HepG2 (cell line): ENCODE measurements around the gene DHTKD1. TPM values are rescaled to one million over a fixed set of nuclear protein-coding genes. Genes with fewer than 3 reads are reported as not detected.
A peak's percentile ranks its signal among the peaks of the same experiment; 100 is the strongest.

ENCODE experiments used
- ARID4A ChIP-seq: sonication (generic); formaldehyde crosslinking; IDR thresholded peaks from 2 replicates; pipeline ENCODE4 v1.5.0; 2020; ENCODE audit warnings: mild to moderate bottlenecking, missing genetic modification reagents, borderline replicate concordance
- ATF6 ChIP-seq: sonication (generic); formaldehyde crosslinking; conservative IDR thresholded peaks from 2 replicates; pipeline ENCODE4 v1.4.0; 2020; ENCODE audit warnings: missing genetic modification reagents
- CEBPG ChIP-seq: IDR thresholded peaks from 2 replicates; pipeline ENCODE4 v1.6.1; 2016
- CENPBD1 ChIP-seq: sonication (generic); formaldehyde crosslinking; IDR thresholded peaks from 2 replicates; pipeline ENCODE4 v1.8.0; 2022; ENCODE audit warnings: missing genetic modification reagents, low read depth, mild to moderate bottlenecking, borderline replicate concordance
- HBP1 ChIP-seq: IDR thresholded peaks from 2 replicates; pipeline ENCODE4 v1.6.1; 2016; ENCODE audit warnings: low read depth, control low read depth
- HMGXB3 ChIP-seq: sonication (generic); formaldehyde crosslinking; IDR thresholded peaks from 2 replicates; pipeline ENCODE4 v1.4.0; 2020; ENCODE audit warnings: missing genetic modification reagents, borderline replicate concordance
- NCOA2 ChIP-seq: sonication (generic); formaldehyde crosslinking; IDR thresholded peaks from 2 replicates; pipeline ENCODE4 v1.8.0; 2022; ENCODE audit warnings: inconsistent platforms
- POLR2A ChIP-seq, 2 experiments: IDR thresholded peaks; 2 replicates each; pipeline ENCODE4 v1.6.1; 2011; ENCODE audit warnings: low read depth in 2 of 2, low read length in 2 of 2, mild to moderate bottlenecking in 1 of 2, moderate library complexity in 1 of 2; ENCODE audit not compliant: insufficient read depth in 1 of 2
- TCF7L2 ChIP-seq: IDR thresholded peaks from 2 replicates; pipeline ENCODE4 v1.6.1; 2011; ENCODE audit warnings: mild to moderate bottlenecking, low read depth, low read length, moderate library complexity
- ZNF564 ChIP-seq: sonication (generic); formaldehyde crosslinking; IDR thresholded peaks from 2 replicates; pipeline ENCODE4 v1.8.1; 2023; ENCODE audit warnings: mild to moderate bottlenecking, missing genetic modification reagents
- ZNF678 ChIP-seq: sonication (generic); formaldehyde crosslinking; IDR thresholded peaks from 2 replicates; pipeline ENCODE4 v1.4.0; 2020; ENCODE audit warnings: mild to moderate bottlenecking, missing genetic modification reagents
- ZNF775 ChIP-seq: sonication (generic); formaldehyde crosslinking; IDR thresholded peaks from 2 replicates; pipeline ENCODE4 v1.4.0; 2020; ENCODE audit warnings: missing genetic modification reagents, mild to moderate bottlenecking, moderate library complexity, borderline replicate concordance
- ZNF792 ChIP-seq: IDR thresholded peaks from 2 replicates; pipeline ENCODE4 v1.6.1; 2016
- polyA plus RNA-seq, 8 experiments: library from polyadenylated mRNA; depleted of rRNA in 3 of 8; stranded (reverse) in 7 of 8; unstranded in 1 of 8; fragments of >200 nt; fragmentation: Illumina TruSeq in 4 of 8; extraction: Trizol in 4 of 8; gene quantifications; 2 replicates each; pipeline versions ENCODE4 v1.2.1 to v1.2.3, GENCODE V29; 2011 to 2016; ENCODE audit warnings: low read depth in 4 of 8, missing spikeins in 1 of 8, mixed read lengths in 1 of 8; ENCODE audit not compliant: insufficient read depth in 1 of 8
- total RNA-seq, 5 experiments: library from RNA; depleted of rRNA; stranded (reverse); fragments of >200 nt; fragmentation: Illumina TruSeq; extraction: Trizol; gene quantifications; 2 replicates each; pipeline ENCODE4 v1.2.3, GENCODE V29; 2016; ENCODE audit warnings: low read depth in 1 of 5

DHTKD1 gene
- total and polyA plus RNA-seq, 2 of the 13 experiments (the other 11 are each of a cell fraction or from before 2014, with no cell fraction given) = 9.6 to 14.1 TPM

GRCh38 chr10:12068449-12069269 is at the start of gene DHTKD1 (continued):
- TF ChIP-seq ARID4A (CRISPR knock-in tag) (peak; percentile 82), TCF7L2 (no peak), ATF6 (CRISPR knock-in tag) (0 out of 2 replicates have a peak, but pooled peaks have one; percentile 22), HBP1 (CRISPR knock-in tag) (peak; percentile 26; the same call in 1 of the 2 replicates), CENPBD1 (CRISPR knock-in tag) (0 out of 2 replicates have a peak, but pooled peaks have one; percentile 71), POLR2A (IDR thresholded peaks at IDR 0.05; ENCODE audit: insufficient read depth in 1 of 2, low read depth in 2 of 2, low read length in 2 of 2) (peak; percentile 73 to 84), ZNF775 (CRISPR knock-in tag) (0 out of 2 replicates have a peak, but pooled peaks have one; percentile 17), NCOA2 (CRISPR knock-in tag) (peak; percentile 36), ZNF792 (CRISPR knock-in tag) (peak; percentile 52; the same call in 1 of the 2 replicates), HMGXB3 (peak; percentile 98), ZNF678 (CRISPR knock-in tag) (no peak), ZNF564 (CRISPR knock-in tag) (peak; percentile 67; the same call in 1 of the 2 replicates), CEBPG (CRISPR knock-in tag) (0 out of 2 replicates have a peak, but pooled peaks have one; percentile 21)
